ENCODE data around the gene F5. TPM values are rescaled to one million over a fixed set of nuclear protein-coding genes. Genes with fewer than 3 reads are reported as not detected.

The F5 gene
- total and polyA plus RNA-seq, 3 experiments from 2014 or later, result 0.06 to 76.5 (median 72.2) TPM

GRCh38 chr1:169601096-169601881 lies 15.0 kb upstream of the F5 start:
- ChIA-PET POLR2A (interaction anchor here (0.8 to 2.4 kb wide), 4 partner anchors 92 to 111 kb away, joined by 3 to 8 read pairs (median 6); no protein-coding TSS in a partner anchor), CTCF (interaction anchor here (0.6 to 3.5 kb wide), 26 partner anchors 9 to 209 kb away, joined by 3 to 59 read pairs (median 4); partner anchors contain the start of gene F5)
- peaks cover 49 to 54% (median 51%) of the 10 kb centered on the region in 3 donors for H3K4me1 Mint-ChIP-seq
- Histone ChIP-seq H3K4me3 (ENCODE audit: low read length) (no peak overlapping the region), H3K36me3 (ENCODE audit: insufficient read depth, low read length) (no peaks in the 10 kb centered on the region), H3K27ac (ENCODE audit: low read depth, low read length) (no peak overlapping the region), H3K4me1 (ENCODE audit: insufficient read depth, low read length) (peaks cover 50% of the 10 kb centered on the region), H3K27me3 (ENCODE audit: insufficient read depth, low read length, poor library complexity, severe bottlenecking) (no peaks in the 10 kb centered on the region), H3K9me3 (ENCODE audit: low read length) (no peaks in the 10 kb centered on the region)
- H3K4me3 Mint-ChIP-seq, result peak overlapping the region in 1 of 7 donors; percentile 16
- peak overlapping the region; percentile 0 to 43 (median 29) for H3K27ac Mint-ChIP-seq
- no peaks in the 10 kb centered on the region for H3K9me3 Mint-ChIP-seq
- H3K36me3 Mint-ChIP-seq, result peaks cover 0 to 4% (median 0%) of the 10 kb centered on the region in 3 donors
- peaks cover 2 to 7% of the 10 kb centered on the region in 2 donors for H3K27me3 Mint-ChIP-seq
- peak in 2 of 5 donors; percentile 19 to 39 for DNase-seq

- Mint-ChIP-seq H3K4me3 (peak overlapping the region in 1 of 7 donors; percentile 27), H3K4me1 (peaks cover 4 to 10% (median 5%) of the 10 kb centered on the region in 3 donors), H3K36me3 (peaks cover 0 to 5% (median 0%) of the 10 kb centered on the region in 3 donors), H3K9me3 (no peaks in the 10 kb centered on the region), H3K27me3 (peaks cover 4 to 11% of the 10 kb centered on the region in 2 donors), H3K27ac (no peak overlapping the region)
- Histone ChIP-seq H3K27me3 (ENCODE audit: insufficient read depth, low read length, poor library complexity, severe bottlenecking) (no peaks in the 10 kb centered on the region), H3K27ac (ENCODE audit: low read depth, low read length) (no peak overlapping the region), H3K36me3 (ENCODE audit: insufficient read depth, low read length) (no peaks in the 10 kb centered on the region), H3K9me3 (ENCODE audit: low read length) (no peaks in the 10 kb centered on the region), H3K4me1 (ENCODE audit: insufficient read depth, low read length) (peaks cover under 1% of the 10 kb centered on the region), H3K4me3 (ENCODE audit: low read length) (no peak overlapping the region)
- CTCF ChIA-PET, result interaction anchor here (2.2 to 2.3 kb wide), 2 partner anchors 9 to 116 kb away, joined by 7 to 13 read pairs; partner anchors contain the start of gene F5
- POLR2A ChIA-PET, result no interaction called here
- DNase-seq, result no peak
These were observed 9.8 kb upstream of the F5 start for GRCh38 chr1:169595764-169596711.

- H3K27me3 ChIP-seq (ENCODE audit: insufficient read depth, low read length, poor library complexity, severe bottlenecking), result no peaks in the 10 kb centered on the region
- no peaks in the 10 kb centered on the region for H3K4me1 ChIP-seq (ENCODE audit: insufficient read depth, low read length)
- no peaks in the 10 kb centered on the region for H3K9me3 ChIP-seq (ENCODE audit: low read length)
- H3K27ac ChIP-seq (ENCODE audit: low read depth, low read length), result no peak overlapping the region
- Mint-ChIP-seq H3K27me3 (peaks cover 5 to 11% of the 10 kb centered on the region in 2 donors), H3K4me3 (no peak overlapping the region), H3K36me3 (peaks cover 0 to 5% (median 0%) of the 10 kb centered on the region in 3 donors), H3K27ac (no peak overlapping the region), H3K9me3 (no peaks in the 10 kb centered on the region), H3K4me1 (peaks cover 0 to 5% (median 0%) of the 10 kb centered on the region in 3 donors)
- no peak overlapping the region for H3K4me3 ChIP-seq (ENCODE audit: low read length)
- POLR2A ChIA-PET, result no interaction called here
- CTCF ChIA-PET, result interaction anchor here (2.2 kb wide), 1 partner anchor 8 kb away, joined by 7 read pairs; the partner anchor contains the start of gene F5
- no peak for DNase-seq
- H3K36me3 ChIP-seq (ENCODE audit: insufficient read depth, low read length), result no peaks in the 10 kb centered on the region
These were observed 8.1 kb upstream of the F5 start for GRCh38 chr1:169594391-169594790.

GRCh38 chr1:169590932-169591331 lies 4.7 kb upstream of the F5 start:
- peaks cover 0 to 1% (median 0%) of the 10 kb centered on the region in 3 donors for H3K36me3 Mint-ChIP-seq
- Histone ChIP-seq H3K27ac (ENCODE audit: low read depth, low read length) (no peak overlapping the region), H3K9me3 (ENCODE audit: low read length) (no peaks in the 10 kb centered on the region), H3K4me1 (ENCODE audit: insufficient read depth, low read length) (peaks cover 19% of the 10 kb centered on the region), H3K27me3 (ENCODE audit: insufficient read depth, low read length, poor library complexity, severe bottlenecking) (no peaks in the 10 kb centered on the region), H3K36me3 (ENCODE audit: insufficient read depth, low read length) (no peaks in the 10 kb centered on the region), H3K4me3 (ENCODE audit: low read length) (no peak overlapping the region)
- peaks cover 14 to 27% (median 17%) of the 10 kb centered on the region in 3 donors for H3K4me1 Mint-ChIP-seq
- no peaks in the 10 kb centered on the region for H3K9me3 Mint-ChIP-seq
- ChIA-PET CTCF (interaction anchor here (1.2 to 1.3 kb wide), 2 partner anchors 104 to 121 kb away, joined by 3 to 6 read pairs; no protein-coding TSS in a partner anchor), POLR2A (no interaction called here)
- H3K4me3 Mint-ChIP-seq, result no peak overlapping the region
- no peak overlapping the region for H3K27ac Mint-ChIP-seq
- no peak for DNase-seq
- H3K27me3 Mint-ChIP-seq, result peaks cover 10 to 14% of the 10 kb centered on the region in 2 donors

GRCh38 chr1:169588785-169589485 lies 2.7 kb upstream of the F5 start:
- H3K4me1 Mint-ChIP-seq, result peaks cover 14 to 35% (median 26%) of the 10 kb centered on the region in 3 donors
- no peaks in the 10 kb centered on the region for H3K9me3 Mint-ChIP-seq
- H3K4me3 Mint-ChIP-seq, result no peak overlapping the region
- H3K36me3 ChIP-seq (ENCODE audit: insufficient read depth, low read length), result no peaks in the 10 kb centered on the region
- H3K4me1 ChIP-seq (ENCODE audit: insufficient read depth, low read length), result peaks cover 19% of the 10 kb centered on the region
- no peak overlapping the region for H3K4me3 ChIP-seq (ENCODE audit: low read length)
- no peaks in the 10 kb centered on the region for H3K9me3 ChIP-seq (ENCODE audit: low read length)
- DNase-seq, result no peak
- H3K36me3 Mint-ChIP-seq, result no peaks in the 10 kb centered on the region
- ChIA-PET POLR2A (no interaction called here), CTCF (no interaction called here)
- peak overlapping the region in 1 of 8 donors; percentile 48 for H3K27ac Mint-ChIP-seq
- peaks cover 5% of the 10 kb centered on the region for H3K27me3 ChIP-seq (ENCODE audit: insufficient read depth, low read length, poor library complexity, severe bottlenecking)
- H3K27ac ChIP-seq (ENCODE audit: low read depth, low read length), result no peak overlapping the region
- H3K27me3 Mint-ChIP-seq, result peaks cover 20 to 23% of the 10 kb centered on the region in 2 donors

GRCh38 chr1:169588112-169588511 lies 1.8 kb upstream of the F5 start:
- H3K36me3 Mint-ChIP-seq, result no peaks in the 10 kb centered on the region
- ChIA-PET CTCF (no interaction called here), POLR2A (no interaction called here)
- H3K4me3 ChIP-seq (ENCODE audit: low read length), result no peak overlapping the region
- DNase-seq, result no peak
- H3K4me1 ChIP-seq (ENCODE audit: insufficient read depth, low read length), result peaks cover 19% of the 10 kb centered on the region
- H3K27ac Mint-ChIP-seq, result no peak overlapping the region
- H3K4me3 Mint-ChIP-seq, result no peak overlapping the region
- peaks cover 20 to 32% of the 10 kb centered on the region in 2 donors for H3K27me3 Mint-ChIP-seq
- no peak overlapping the region for H3K27ac ChIP-seq (ENCODE audit: low read depth, low read length)
- H3K4me1 Mint-ChIP-seq, result peaks cover 14 to 35% (median 26%) of the 10 kb centered on the region in 3 donors
- no peaks in the 10 kb centered on the region for H3K36me3 ChIP-seq (ENCODE audit: insufficient read depth, low read length)
- peaks cover 5% of the 10 kb centered on the region for H3K27me3 ChIP-seq (ENCODE audit: insufficient read depth, low read length, poor library complexity, severe bottlenecking)
- H3K9me3 Mint-ChIP-seq, result no peaks in the 10 kb centered on the region
- H3K9me3 ChIP-seq (ENCODE audit: low read length), result no peaks in the 10 kb centered on the region

GRCh38 chr1:169586067-169586394 lies 250 bp downstream of the F5 start:
- DNase-seq, result no peak
- ChIA-PET CTCF (interaction anchor here (0.6 to 2.2 kb wide), 17 partner anchors 9 to 223 kb away, joined by 3 to 23 read pairs (median 5); partner anchors contain the start of gene METTL18), POLR2A (interaction anchor here (0.7 to 1.0 kb wide), 2 partner anchors 126 to 272 kb away, joined by 3 to 4 read pairs; no protein-coding TSS in a partner anchor)
- Mint-ChIP-seq H3K4me3 (peak overlapping the region; percentile 21 to 83 (median 67)), H3K4me1 (peaks cover 14 to 35% (median 26%) of the 10 kb centered on the region in 3 donors), H3K9me3 (no peaks in the 10 kb centered on the region), H3K27me3 (peaks cover 18 to 38% of the 10 kb centered on the region in 2 donors), H3K36me3 (no peaks in the 10 kb centered on the region), H3K27ac (peak overlapping the region in 3 of 8 donors; percentile 11 to 87 (median 43))
- no peak overlapping the region for H3K4me3 ChIP-seq (ENCODE audit: low read length)
- no peak overlapping the region for H3K27ac ChIP-seq (ENCODE audit: low read depth, low read length)
- peaks cover 19% of the 10 kb centered on the region for H3K4me1 ChIP-seq (ENCODE audit: insufficient read depth, low read length)
- peaks cover 5% of the 10 kb centered on the region for H3K27me3 ChIP-seq (ENCODE audit: insufficient read depth, low read length, poor library complexity, severe bottlenecking)
- no peaks in the 10 kb centered on the region for H3K36me3 ChIP-seq (ENCODE audit: insufficient read depth, low read length)
- no peaks in the 10 kb centered on the region for H3K9me3 ChIP-seq (ENCODE audit: low read length)

Measured in CD8-positive, alpha-beta memory T cell (primary cell).